ENCODE measurements around the gene SEMA4G.

Gene SEMA4G

DNA sequence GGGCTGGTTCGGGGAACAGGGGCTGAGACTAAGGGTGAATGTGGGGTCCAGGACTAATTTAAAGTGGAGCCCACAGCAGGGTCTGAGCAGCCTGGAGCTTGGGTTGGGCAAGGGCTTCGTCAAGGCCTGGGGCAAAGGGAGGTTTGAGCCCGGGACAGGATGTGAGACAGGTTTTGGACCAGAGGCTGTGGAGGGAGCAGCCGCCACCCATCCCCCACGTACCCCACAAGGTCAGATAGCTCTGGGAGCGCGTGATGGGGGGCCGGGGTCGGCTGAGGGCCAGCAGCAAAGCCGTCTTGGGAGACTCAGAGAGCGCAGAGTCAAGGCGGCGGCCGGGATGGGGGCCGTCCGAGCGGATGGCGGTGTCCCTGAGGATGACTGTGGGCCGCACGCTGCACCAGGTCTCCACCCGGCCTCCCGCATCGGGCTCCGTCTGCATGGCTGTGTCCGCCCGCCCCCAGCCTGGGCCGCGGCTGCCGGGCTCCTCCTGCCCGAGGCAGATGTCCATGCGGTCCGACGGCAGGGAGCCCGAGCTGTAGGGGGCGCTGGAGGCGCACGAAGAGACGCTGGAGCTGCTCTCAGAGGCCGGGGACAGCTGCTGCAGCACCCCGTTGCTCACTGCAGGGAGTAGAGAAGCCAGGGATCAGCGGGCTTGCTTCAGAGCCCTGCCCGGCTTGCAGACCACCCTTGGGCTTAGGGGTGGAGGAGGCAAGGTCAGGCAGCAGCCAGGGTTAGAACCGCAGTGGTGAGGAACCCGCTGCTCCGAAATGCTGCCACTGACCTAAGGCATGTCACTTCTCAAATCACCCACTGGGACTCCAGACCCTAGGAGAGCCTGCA, 49.5 kb downstream of the SEMA4G start:
- POLR2A ChIA-PET, result interaction anchor here (1.1 kb wide), 1 partner anchor 20 kb away, joined by 3 read pairs; the partner anchor contains the start of gene LZTS2
- H3K4me3 ChIP-seq (ENCODE audit: low read depth, low read length), result no peak overlapping the region
- DNase-seq (ENCODE audit: low read depth, low spot score), result no peak
- TF ChIP-seq, protein P1, sequence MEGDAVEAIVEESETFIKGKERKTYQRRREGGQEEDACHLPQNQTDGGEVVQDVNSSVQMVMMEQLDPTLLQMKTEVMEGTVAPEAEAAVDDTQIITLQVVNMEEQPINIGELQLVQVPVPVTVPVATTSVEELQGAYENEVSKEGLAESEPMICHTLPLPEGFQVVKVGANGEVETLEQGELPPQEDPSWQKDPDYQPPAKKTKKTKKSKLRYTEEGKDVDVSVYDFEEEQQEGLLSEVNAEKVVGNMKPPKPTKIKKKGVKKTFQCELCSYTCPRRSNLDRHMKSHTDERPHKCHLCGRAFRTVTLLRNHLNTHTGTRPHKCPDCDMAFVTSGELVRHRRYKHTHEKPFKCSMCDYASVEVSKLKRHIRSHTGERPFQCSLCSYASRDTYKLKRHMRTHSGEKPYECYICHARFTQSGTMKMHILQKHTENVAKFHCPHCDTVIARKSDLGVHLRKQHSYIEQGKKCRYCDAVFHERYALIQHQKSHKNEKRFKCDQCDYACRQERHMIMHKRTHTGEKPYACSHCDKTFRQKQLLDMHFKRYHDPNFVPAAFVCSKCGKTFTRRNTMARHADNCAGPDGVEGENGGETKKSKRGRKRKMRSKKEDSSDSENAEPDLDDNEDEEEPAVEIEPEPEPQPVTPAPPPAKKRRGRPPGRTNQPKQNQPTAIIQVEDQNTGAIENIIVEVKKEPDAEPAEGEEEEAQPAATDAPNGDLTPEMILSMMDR (IDR thresholded peaks at IDR 0.05; ENCODE audit: insufficient read depth, low read length, missing control alignments), result peak; percentile 98
- CTCF ChIA-PET, result interaction anchor here (0.7 to 7.3 kb wide), 19 partner anchors 8 to 483 kb away, joined by 3 to 803 read pairs (median 7); partner anchors contain the start of genes HIF1AN, KAZALD1, LZTS2 and MRPL43
